Mucosa of descending colon (tissue), 3 donors: Measurements from ENCODE around the gene SPAG16. TPM values are rescaled to one million over a fixed set of nuclear protein-coding genes. Genes with fewer than 3 reads are reported as not detected.

Source experiments
- ATAC-seq: fragments of 200-7000 bp; cut with Tn5 transposase; one replicate; pipeline ENCODE4 v1.9.1; 2020; ENCODE audit warnings: mild to moderate bottlenecking, moderate library complexity
- DNase-seq, 3 donors: peaks; one replicate each; pipeline ENCODE4 v3.0.0-alpha.2; 2020
- H3K36me3 ChIP-seq: fragments of 200-600 bp; one replicate; pipeline ENCODE4 v1.8.0; 2021; ENCODE audit warnings: low read depth, mild to moderate bottlenecking
- H3K4me1 ChIP-seq: fragments of 200-600 bp; one replicate; pipeline ENCODE4 v1.8.0; 2021; ENCODE audit warnings: low read depth, mild to moderate bottlenecking
- H3K4me3 ChIP-seq: fragments of 200-600 bp; one replicate; pipeline ENCODE4 v1.8.0; 2021; ENCODE audit warnings: mild to moderate bottlenecking
- H3K9me3 ChIP-seq: fragments of 200-600 bp; one replicate; pipeline ENCODE4 v1.8.0; 2021; ENCODE audit warnings: mild to moderate bottlenecking
- intact Hi-C, 2 donors: fragments of 100-400 bp; cut with DNase I in 1 of 2; cut with micrococcal nuclease in 1 of 2; formaldehyde crosslinking; loops; one replicate each; pipeline versions ENCODE4 v1.11.0 to v1.11.1; 2022; cut with DNase I, micrococcal nuclease
- total RNA-seq, 3 donors: library from RNA; stranded (reverse); fragmentation: NEBNext Ultra II Directional in 2 of 3; extraction: Animal tissue kit (Norgen Biotek cat#: 25700) in 2 of 3; gene quantifications; one replicate each; pipeline versions ENCODE4 v1.2.1 to v1.2.4, GENCODE V29; 2021 to 2023
- TF ChIP-seq, protein P1 (sequence below): fragments of 200-600 bp; IDR thresholded peaks from one replicate; pipeline ENCODE4 v1.8.0; 2022; ENCODE audit warnings: antibody characterized with exemption, mild to moderate bottlenecking
- donor health status: DM: no; HTN: no; CAD: no; lungs with moderate emphysema.
- donor health status: DM: no; HTN: no; CAD: no.
- donor health status: DM: no; HTN: yes; CAD: no.

SPAG16 gene
- total RNA-seq, 3 donors from 2014 or later: 18.1 to 20.3 (median 18.5) TPM

DNA sequence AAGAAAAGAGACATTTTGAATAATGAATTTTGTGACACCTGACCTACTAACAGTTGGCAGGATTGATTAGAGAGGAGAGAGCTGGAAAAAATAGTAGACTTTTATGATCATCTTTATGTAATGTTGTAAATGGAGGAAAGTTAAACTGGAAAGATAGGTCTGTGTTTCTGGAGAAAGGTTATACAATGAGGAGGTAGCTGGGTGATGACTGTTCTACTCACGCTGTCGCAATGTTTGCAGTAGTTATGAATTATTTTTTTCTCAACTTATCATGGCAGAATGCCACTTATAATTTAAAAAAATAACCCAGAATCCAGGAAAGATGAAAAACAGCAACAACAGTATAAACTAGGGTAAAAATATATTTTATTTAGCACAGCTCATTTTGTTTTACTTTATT is 364.9 kb downstream of the SPAG16 start:
- H3K4me3 ChIP-seq: no peak overlapping the region
- ATAC-seq: no peak
- no peaks in the 10 kb centered on the region for H3K9me3 ChIP-seq
- no peak for DNase-seq
- H3K36me3 ChIP-seq: no peaks in the 10 kb centered on the region
- intact Hi-C loops: no loop called here
- H3K4me1 ChIP-seq: no peaks in the 10 kb centered on the region
- TF ChIP-seq, protein P1, sequence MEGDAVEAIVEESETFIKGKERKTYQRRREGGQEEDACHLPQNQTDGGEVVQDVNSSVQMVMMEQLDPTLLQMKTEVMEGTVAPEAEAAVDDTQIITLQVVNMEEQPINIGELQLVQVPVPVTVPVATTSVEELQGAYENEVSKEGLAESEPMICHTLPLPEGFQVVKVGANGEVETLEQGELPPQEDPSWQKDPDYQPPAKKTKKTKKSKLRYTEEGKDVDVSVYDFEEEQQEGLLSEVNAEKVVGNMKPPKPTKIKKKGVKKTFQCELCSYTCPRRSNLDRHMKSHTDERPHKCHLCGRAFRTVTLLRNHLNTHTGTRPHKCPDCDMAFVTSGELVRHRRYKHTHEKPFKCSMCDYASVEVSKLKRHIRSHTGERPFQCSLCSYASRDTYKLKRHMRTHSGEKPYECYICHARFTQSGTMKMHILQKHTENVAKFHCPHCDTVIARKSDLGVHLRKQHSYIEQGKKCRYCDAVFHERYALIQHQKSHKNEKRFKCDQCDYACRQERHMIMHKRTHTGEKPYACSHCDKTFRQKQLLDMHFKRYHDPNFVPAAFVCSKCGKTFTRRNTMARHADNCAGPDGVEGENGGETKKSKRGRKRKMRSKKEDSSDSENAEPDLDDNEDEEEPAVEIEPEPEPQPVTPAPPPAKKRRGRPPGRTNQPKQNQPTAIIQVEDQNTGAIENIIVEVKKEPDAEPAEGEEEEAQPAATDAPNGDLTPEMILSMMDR: no peak

DNA sequence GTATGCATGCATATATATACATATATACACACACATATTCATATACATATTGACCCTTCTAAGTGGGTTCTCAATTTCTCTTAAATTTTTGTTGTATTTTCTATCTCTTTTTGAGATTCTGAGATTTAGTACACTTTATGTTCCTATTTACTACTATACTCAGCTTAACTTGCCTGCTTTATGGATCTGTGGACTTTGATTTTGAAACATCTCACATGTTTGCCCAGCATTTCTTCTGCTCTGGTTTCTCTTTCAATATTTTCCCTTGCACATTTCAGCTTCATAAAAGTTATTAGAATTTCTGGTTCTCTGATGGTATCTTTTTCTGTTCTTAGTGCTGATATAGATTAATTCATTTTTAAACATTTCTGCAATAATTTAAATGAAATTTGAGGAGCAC is 380.6 kb downstream of the SPAG16 start:
- no peak for DNase-seq
- Histone ChIP-seq H3K4me1 (no peaks in the 10 kb centered on the region), H3K9me3 (peaks cover 20% of the 10 kb centered on the region), H3K36me3 (no peaks in the 10 kb centered on the region), H3K4me3 (no peak overlapping the region)
- ATAC-seq: no peak
- TF ChIP-seq, protein P1: no peak
- intact Hi-C loops: no loop called here

DNA sequence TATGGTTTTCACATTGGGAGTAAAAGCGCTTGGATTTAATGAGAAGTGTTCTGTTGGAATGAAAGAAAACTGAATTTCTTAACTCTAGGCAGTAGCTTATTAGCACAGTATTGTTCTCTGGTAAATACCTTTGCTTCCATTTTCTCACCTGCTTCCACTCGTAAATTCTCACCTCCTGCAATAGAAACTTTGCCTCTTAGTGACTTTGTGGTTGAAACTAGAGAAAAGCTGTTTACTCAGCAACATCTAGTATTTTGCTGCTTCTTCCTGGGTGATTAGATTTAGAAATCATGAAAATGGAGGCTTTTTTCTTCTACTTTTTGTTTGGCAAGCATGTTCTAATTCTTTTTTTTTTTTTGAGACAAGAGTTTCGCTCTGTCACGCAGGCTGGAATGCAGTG is 385.4 kb downstream of the SPAG16 start:
- no peaks in the 10 kb centered on the region for H3K36me3 ChIP-seq
- ATAC-seq (no peak), DNase-seq (no peak)
- no peak overlapping the region for H3K4me3 ChIP-seq
- intact Hi-C loops: no loop called here
- H3K4me1 ChIP-seq: no peaks in the 10 kb centered on the region
- TF ChIP-seq, protein P1: no peak
- peaks cover 15% of the 10 kb centered on the region for H3K9me3 ChIP-seq

DNA sequence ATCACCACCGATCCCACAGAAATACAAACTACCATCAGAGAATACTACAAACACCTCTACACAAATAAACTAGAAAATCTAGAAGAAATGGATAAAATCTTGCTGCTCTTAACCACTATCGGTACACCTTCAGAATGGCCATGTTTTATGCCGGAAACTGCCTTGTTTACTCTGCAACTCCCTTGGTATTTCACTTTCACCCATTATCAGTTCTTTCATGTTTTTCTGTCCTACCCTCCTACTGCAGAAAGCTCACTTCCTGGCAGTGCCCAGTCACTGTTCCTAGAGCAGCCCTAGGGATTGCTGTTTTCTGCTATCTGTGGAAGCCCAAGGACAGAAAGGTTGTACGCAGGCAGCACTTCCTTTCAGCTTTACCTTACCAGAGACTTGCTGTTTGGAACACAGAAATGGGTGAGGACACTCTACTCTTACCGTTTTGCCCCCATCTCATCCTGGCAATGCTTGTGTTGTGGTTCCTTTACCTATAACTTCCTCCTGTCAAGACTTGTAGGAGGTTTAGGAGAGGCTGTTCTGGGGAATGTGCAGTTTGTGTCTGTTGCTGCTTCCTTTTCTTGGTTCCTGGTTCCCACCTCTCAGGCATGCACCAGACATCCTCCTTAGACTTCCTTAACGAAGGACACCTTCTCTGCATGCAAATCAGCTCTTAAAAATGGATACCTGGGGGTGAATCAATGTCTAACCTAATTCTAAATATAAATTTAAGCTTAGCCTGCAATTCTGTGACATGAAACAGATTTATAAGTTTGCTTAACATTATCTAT is 394.4 kb downstream of the SPAG16 start:
- H3K4me1 ChIP-seq: no peaks in the 10 kb centered on the region
- no peak overlapping the region for H3K4me3 ChIP-seq
- H3K36me3 ChIP-seq: no peaks in the 10 kb centered on the region
- DNase-seq: no peak
- H3K9me3 ChIP-seq: no peaks in the 10 kb centered on the region
- TF ChIP-seq, protein P1: no peak
- ATAC-seq: no peak
- intact Hi-C loops: no loop called here

DNA sequence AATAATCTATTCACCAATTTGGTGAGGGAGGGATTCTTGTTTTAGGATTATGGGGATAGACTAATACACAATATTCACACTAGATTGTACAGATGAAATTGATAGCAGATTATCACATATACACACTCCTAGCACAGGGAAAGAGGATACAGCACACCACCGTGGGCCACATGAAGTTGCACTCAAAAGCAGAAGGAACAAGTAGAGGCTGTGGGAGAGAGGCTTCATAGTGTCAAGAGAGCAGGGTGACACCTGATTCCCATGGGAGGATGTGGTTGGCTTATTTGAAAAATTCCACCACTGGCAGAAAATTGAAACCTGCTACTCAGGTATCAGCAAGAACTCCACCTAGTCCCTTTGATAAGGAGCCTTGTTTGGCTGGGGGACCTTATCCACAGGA is 395.6 kb downstream of the SPAG16 start:
- Histone ChIP-seq H3K4me1 (no peaks in the 10 kb centered on the region), H3K36me3 (no peaks in the 10 kb centered on the region), H3K9me3 (no peaks in the 10 kb centered on the region), H3K4me3 (no peak overlapping the region)
- no peak for ATAC-seq
- TF ChIP-seq, protein P1: no peak
- DNase-seq: no peak
- intact Hi-C loops: no loop called here
